ENCODE data around the gene RAB11A.

RAB11A gene

GRCh38 chr15:65845826-65846519 is 23.3 kb upstream of the RAB11A start:
- H3K4me3 ChIP-seq (ENCODE audit: control insufficient read depth, low read depth, low read length) = no peak overlapping the region
- TF ChIP-seq CTCF (IDR thresholded peaks at IDR 0.05; ENCODE audit: control insufficient read depth, insufficient read depth, low read depth, low read length, missing control alignments) = no peak
- no peak for DNase-seq (ENCODE audit: low read depth)

GRCh38 chr15:65847989-65848388 is 21.3 kb upstream of the RAB11A start:
- no peak for DNase-seq (ENCODE audit: low read depth)
- no peak overlapping the region for H3K4me3 ChIP-seq (ENCODE audit: control insufficient read depth, low read depth, low read length)
- TF ChIP-seq CTCF (IDR thresholded peaks at IDR 0.05; ENCODE audit: control insufficient read depth, insufficient read depth, low read depth, low read length, missing control alignments) = no peak

GRCh38 chr15:65851981-65852380 is 17.3 kb upstream of the RAB11A start:
- no peak overlapping the region for H3K4me3 ChIP-seq (ENCODE audit: control insufficient read depth, low read depth, low read length)
- DNase-seq (ENCODE audit: low read depth) = no peak
- no peak for TF ChIP-seq CTCF (IDR thresholded peaks at IDR 0.05; ENCODE audit: control insufficient read depth, insufficient read depth, low read depth, low read length, missing control alignments)

GRCh38 chr15:65856821-65857455 is 12.4 kb upstream of the RAB11A start:
- no peak for DNase-seq (ENCODE audit: low read depth)
- H3K4me3 ChIP-seq (ENCODE audit: control insufficient read depth, low read depth, low read length) = no peak overlapping the region
- TF ChIP-seq CTCF (IDR thresholded peaks at IDR 0.05; ENCODE audit: control insufficient read depth, insufficient read depth, low read depth, low read length, missing control alignments) = peak; percentile 84

- no peak for TF ChIP-seq CTCF (IDR thresholded peaks at IDR 0.05; ENCODE audit: control insufficient read depth, insufficient read depth, low read depth, low read length, missing control alignments)
- no peak overlapping the region for H3K4me3 ChIP-seq (ENCODE audit: control insufficient read depth, low read depth, low read length)
- DNase-seq (ENCODE audit: low read depth) = no peak
These were observed 11.4 kb upstream of the RAB11A start for GRCh38 chr15:65857718-65858402.

- no peak overlapping the region for H3K4me3 ChIP-seq (ENCODE audit: control insufficient read depth, low read depth, low read length)
- DNase-seq (ENCODE audit: low read depth) = no peak
- peak; percentile 39 for TF ChIP-seq CTCF (IDR thresholded peaks at IDR 0.05; ENCODE audit: control insufficient read depth, insufficient read depth, low read depth, low read length, missing control alignments)
These were observed 6.6 kb upstream of the RAB11A start for GRCh38 chr15:65862682-65863081.
